OCI-LY1 (cell line): Measurements from ENCODE around the gene VIL1.

ENCODE experiments used
- CTCF ChIP-seq: fragments of 200-600 bp; sonication (generic), shearing (Covaris generic); IDR thresholded peaks from 2 replicates; pipeline ENCODE4 v1.5.1; 2017; ENCODE audit warnings: mild to moderate bottlenecking, antibody characterized with exemption, low read length, moderate library complexity, mixed read lengths
- EZH2 ChIP-seq: fragments of 200-600 bp; sonication (generic), shearing (Covaris generic); IDR thresholded peaks from 2 replicates; pipeline ENCODE4 v1.8.0; 2017; ENCODE audit warnings: borderline replicate concordance, mixed run types, mild to moderate bottlenecking, antibody characterized with exemption, low read length, moderate library complexity, mixed read lengths

- TF ChIP-seq CTCF, result peak; percentile 86
- no peak for TF ChIP-seq EZH2
These were observed 22.9 kb upstream of the VIL1 start for GRCh38 chr2:218395826-218396687.
